LNCAP (cell line): ENCODE data around the gene SCFD2.

Source experiments
- TF ChIP-seq, protein P1 (sequence below): fragments of 450-650 bp; IDR thresholded peaks from 2 replicates; pipeline ENCODE4 v1.5.1; 2017; ENCODE audit warnings: mild to moderate bottlenecking

SCFD2 gene

DNA sequence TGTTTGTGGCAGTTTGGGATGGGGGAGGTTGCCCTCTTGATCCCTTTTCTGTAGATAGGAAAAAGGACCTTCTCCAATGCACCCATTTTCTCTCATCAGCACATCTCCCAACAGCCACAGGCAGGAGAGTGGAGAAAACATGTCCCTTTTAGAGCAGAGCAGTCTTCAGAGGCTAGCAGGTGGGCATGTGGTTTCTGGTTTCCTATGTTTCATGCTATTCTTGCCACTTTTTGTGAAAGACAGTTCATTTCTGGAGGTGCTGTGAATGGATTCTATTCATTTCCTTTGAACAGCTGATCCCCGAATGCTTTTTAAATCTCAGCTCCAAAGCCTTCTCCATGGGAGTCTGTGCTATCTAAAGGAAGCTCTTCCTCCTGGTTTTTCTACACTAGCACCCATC lies 484.9 kb downstream of the SCFD2 start:
- TF ChIP-seq, protein P1, sequence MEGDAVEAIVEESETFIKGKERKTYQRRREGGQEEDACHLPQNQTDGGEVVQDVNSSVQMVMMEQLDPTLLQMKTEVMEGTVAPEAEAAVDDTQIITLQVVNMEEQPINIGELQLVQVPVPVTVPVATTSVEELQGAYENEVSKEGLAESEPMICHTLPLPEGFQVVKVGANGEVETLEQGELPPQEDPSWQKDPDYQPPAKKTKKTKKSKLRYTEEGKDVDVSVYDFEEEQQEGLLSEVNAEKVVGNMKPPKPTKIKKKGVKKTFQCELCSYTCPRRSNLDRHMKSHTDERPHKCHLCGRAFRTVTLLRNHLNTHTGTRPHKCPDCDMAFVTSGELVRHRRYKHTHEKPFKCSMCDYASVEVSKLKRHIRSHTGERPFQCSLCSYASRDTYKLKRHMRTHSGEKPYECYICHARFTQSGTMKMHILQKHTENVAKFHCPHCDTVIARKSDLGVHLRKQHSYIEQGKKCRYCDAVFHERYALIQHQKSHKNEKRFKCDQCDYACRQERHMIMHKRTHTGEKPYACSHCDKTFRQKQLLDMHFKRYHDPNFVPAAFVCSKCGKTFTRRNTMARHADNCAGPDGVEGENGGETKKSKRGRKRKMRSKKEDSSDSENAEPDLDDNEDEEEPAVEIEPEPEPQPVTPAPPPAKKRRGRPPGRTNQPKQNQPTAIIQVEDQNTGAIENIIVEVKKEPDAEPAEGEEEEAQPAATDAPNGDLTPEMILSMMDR = no peak

DNA sequence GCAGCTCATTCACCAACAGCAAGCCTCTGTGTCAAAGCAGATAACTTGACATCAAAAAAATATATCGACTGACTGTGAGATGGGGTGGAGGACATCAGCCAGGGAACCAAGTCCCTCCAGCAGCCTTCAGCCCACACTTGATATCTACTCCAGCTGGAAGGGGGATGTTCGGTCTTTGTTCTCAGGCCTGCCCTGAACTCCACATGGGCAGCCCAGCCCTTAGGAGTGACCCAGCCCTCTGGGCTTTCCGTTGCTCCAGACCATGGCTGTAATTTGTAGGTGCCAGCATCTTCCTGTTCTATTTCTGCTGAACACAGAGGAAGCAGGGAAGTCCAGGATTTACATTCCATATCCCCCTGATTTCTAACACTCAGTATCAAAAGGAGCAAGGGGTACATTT lies 486.4 kb downstream of the SCFD2 start:
- TF ChIP-seq, protein P1 = no peak

DNA sequence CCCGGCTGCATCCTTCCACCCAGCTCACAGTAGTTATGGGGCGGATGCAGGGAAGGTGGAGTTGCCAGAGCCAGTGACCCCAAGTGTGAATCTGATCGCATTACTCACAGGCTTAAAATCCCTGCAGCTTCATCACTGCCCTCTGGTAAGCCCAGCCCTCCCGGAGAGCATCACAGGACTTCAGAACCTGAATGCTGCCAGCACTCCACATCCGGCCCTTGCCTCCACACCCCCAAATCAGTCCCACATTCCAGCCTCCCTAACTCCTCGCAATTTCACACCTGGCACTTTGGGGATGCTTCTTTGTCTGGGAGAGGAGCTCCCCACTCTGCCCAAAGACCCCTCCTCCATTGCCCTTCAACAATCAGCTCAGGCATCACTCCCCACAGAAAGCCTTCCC lies 488.2 kb downstream of the SCFD2 start:
- TF ChIP-seq, protein P1 = no peak

DNA sequence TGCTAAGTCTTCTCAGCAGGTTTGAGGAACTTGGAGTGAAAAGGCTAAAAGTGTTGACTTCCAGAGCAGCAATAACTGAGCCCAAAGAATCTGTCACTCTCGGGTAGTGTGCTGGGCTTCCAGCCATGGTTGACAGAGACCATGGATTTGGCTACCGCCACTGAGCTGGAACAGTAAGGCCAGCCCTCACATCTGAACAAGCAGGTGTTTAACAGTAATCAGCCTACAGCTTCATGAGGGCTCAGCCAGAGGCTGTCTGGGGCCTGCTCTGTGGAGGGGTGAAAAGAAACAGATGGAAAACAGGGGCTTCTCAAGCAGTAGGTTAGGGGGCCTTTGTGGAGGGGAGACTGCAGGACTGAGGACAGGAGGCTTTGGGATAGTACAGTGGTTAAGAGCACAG lies 488.8 kb downstream of the SCFD2 start:
- TF ChIP-seq, protein P1 = no peak

DNA sequence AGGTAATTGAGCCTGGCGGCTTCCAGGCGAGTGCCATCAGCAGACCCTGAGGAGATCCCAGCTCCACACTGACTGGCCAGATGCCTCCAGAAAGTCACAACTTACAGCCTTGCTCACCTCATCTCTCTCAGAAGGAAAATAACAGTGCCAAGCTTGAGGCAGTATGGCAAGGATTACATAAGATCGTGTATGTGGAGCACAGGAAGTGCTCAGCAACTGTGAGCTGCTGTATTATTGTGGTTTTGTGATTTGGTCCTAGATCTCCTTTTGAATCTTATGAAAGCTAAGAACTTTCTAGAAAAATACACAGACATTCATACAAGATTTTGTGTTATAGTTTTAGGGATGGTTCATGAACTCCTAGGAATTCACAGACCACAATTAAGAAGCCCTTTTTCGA lies 489.8 kb downstream of the SCFD2 start:
- TF ChIP-seq, protein P1 = no peak

DNA sequence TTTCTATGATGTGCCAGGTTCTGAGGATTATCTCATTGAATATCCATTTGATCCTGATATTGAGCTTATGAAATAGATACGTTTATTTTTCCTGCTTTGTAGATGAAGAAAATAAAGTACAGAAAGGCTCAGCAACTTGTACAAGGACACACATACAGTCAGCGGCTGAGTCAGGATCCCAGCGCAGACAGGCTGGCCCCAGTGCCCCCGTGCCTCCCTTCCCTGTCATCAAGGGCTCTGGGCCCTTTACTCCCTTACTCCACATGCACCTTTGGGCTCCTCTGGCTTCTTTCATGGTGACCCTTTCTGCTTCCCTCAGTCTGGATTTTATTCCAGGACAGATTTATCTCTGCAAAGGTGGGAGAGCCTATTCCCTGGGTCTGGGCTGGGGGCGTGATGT lies 490.9 kb downstream of the SCFD2 start:
- TF ChIP-seq, protein P1 = no peak

DNA sequence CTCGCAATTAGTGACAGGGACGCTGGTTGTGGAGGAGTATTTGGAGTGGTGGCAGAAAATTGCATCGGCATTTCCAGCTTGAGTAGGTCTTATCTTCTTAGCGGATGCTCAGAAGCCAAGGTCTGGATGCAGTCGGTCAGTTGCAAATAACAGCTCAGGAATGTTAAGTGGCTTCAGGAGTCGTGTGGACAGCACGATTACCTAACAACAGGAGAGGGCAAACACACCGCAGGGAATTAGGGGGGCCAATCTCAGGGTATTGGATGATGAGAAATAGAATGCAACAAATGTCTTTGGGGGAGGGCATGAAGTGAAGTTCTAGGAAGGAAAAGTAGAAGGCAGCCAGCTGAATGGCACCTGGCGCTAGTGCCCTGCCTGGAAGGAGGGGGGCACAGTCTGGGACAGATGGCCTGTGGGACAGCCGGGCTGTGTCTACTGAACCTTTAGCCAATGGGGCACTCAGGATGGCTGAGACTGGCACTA lies 492.0 kb downstream of the SCFD2 start:
- TF ChIP-seq, protein P1 = no peak

DNA sequence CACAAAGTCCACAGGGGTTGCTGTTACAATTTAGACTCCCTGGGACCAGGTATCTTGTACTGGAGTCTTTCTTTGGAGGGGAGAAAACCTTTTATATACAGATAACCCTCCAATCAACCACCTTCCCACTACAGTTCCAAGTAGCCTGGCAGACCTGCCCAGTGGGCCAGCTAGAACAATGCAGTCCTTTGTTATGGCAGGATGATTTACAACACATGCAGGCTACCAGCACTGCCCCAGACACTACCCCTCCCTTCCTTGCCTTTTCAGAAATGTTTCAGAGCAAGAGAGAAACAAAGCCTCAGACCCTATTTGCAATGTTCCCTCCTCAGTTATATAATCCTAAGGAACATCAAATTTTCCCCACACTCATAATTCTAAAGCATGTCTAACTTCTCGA lies 492.7 kb downstream of the SCFD2 start:
- TF ChIP-seq, protein P1 = no peak
